ENCODE measurements around the gene DCC. TPM values are rescaled to one million over a fixed set of nuclear protein-coding genes. Genes with fewer than 3 reads are reported as not detected.

Gene DCC
- total RNA-seq, 3 donors from 2014 or later, result under 0.01 to 1.6 (median 0.15) TPM

DNA sequence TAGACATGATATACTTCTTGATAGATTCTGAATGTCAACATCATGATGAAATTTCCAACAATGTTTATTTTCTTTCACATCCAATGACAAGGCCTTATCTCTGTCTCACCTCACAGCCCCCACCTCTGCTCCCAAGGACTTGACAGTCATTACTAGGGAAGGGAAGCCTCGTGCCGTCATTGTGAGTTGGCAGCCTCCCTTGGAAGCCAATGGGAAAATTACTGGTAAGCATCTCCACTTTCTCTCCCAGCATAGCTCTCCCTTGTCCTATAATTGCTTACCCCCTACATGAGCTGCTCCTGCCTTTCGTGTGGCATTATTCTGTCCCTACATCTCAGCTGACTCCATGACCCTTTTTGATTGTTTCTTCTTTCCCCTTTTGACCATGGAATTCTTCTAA is 1062.7 kb downstream of the DCC start:
- H3K27me3 ChIP-seq, result no peaks in the 10 kb centered on the region
- H3K4me1 ChIP-seq, result no peaks in the 10 kb centered on the region
- no peaks in the 10 kb centered on the region for H3K36me3 ChIP-seq
- H3K27ac ChIP-seq, result no peak overlapping the region
- H3K4me3 ChIP-seq, result no peak overlapping the region
- intact Hi-C loops (cut with DNase I; ENCODE audit: low total_unique reads), result no loop called here
- no peak for TF ChIP-seq POLR2AphosphoS5 (IDR thresholded peaks at IDR 0.05)
- no peak for TF ChIP-seq POLR2A (IDR thresholded peaks at IDR 0.05)
- TF ChIP-seq, protein P1, sequence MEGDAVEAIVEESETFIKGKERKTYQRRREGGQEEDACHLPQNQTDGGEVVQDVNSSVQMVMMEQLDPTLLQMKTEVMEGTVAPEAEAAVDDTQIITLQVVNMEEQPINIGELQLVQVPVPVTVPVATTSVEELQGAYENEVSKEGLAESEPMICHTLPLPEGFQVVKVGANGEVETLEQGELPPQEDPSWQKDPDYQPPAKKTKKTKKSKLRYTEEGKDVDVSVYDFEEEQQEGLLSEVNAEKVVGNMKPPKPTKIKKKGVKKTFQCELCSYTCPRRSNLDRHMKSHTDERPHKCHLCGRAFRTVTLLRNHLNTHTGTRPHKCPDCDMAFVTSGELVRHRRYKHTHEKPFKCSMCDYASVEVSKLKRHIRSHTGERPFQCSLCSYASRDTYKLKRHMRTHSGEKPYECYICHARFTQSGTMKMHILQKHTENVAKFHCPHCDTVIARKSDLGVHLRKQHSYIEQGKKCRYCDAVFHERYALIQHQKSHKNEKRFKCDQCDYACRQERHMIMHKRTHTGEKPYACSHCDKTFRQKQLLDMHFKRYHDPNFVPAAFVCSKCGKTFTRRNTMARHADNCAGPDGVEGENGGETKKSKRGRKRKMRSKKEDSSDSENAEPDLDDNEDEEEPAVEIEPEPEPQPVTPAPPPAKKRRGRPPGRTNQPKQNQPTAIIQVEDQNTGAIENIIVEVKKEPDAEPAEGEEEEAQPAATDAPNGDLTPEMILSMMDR (IDR thresholded peaks at IDR 0.05), result no peak
- no peak for DNase-seq (ENCODE audit: low spot score in 2 of 2)
- no peaks in the 10 kb centered on the region for H3K9me3 ChIP-seq

DNA sequence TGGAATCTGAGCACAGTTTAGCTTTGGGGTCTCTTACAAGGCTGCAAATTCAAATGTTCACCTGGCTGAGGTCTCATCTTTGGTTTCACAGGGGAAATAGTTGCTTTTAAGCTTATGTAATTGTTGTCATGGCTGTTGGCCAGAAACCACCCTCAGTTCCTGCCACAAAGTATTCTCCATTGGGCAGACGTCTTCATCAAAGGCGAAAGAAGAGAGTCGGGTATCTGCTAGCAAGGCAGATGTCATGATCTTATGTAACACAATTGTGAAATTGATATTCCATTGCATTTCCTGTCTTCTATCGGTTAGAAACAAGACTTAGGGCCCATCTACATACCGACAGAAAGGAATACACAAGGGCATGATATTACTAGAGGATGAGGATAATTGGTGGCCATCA is 1068.3 kb downstream of the DCC start:
- intact Hi-C loops (cut with DNase I; ENCODE audit: low total_unique reads), result no loop called here
- Histone ChIP-seq H3K4me1 (no peaks in the 10 kb centered on the region), H3K27ac (no peak overlapping the region), H3K9me3 (no peaks in the 10 kb centered on the region), H3K27me3 (no peaks in the 10 kb centered on the region), H3K4me3 (no peak overlapping the region), H3K36me3 (no peaks in the 10 kb centered on the region)
- DNase-seq (ENCODE audit: low spot score in 2 of 2), result no peak
- no peak for TF ChIP-seq POLR2AphosphoS5 (IDR thresholded peaks at IDR 0.05)
- no peak for TF ChIP-seq POLR2A (IDR thresholded peaks at IDR 0.05)
- TF ChIP-seq, protein P1 (IDR thresholded peaks at IDR 0.05), result no peak

DNA sequence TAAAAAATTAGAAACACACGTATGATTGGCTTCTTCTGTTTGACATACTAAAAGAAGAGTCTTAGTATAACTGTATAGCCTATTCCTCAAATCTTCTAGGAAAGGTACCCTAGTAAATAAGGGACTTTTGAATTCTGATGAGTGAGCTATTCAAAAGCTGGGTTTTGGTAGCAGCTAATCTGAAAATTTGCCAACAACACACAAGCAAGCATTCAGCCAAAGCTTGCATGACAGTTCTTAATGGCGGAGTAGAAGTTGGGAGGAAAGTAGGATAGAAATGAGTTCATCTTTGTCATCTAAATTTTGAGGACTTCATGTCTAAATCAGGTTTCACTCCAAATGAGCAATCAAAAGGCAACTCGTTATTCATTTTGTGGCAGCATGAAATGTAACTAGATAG is 1071.5 kb downstream of the DCC start:
- Histone ChIP-seq H3K9me3 (no peaks in the 10 kb centered on the region), H3K27ac (no peak overlapping the region), H3K27me3 (no peaks in the 10 kb centered on the region), H3K4me1 (no peaks in the 10 kb centered on the region), H3K4me3 (no peak overlapping the region), H3K36me3 (no peaks in the 10 kb centered on the region)
- intact Hi-C loops (cut with DNase I; ENCODE audit: low total_unique reads), result no loop called here
- TF ChIP-seq POLR2AphosphoS5 (IDR thresholded peaks at IDR 0.05) (no peak), POLR2A (IDR thresholded peaks at IDR 0.05) (no peak)
- TF ChIP-seq, protein P1 (IDR thresholded peaks at IDR 0.05), result no peak
- DNase-seq (ENCODE audit: low spot score in 2 of 2), result no peak

DNA sequence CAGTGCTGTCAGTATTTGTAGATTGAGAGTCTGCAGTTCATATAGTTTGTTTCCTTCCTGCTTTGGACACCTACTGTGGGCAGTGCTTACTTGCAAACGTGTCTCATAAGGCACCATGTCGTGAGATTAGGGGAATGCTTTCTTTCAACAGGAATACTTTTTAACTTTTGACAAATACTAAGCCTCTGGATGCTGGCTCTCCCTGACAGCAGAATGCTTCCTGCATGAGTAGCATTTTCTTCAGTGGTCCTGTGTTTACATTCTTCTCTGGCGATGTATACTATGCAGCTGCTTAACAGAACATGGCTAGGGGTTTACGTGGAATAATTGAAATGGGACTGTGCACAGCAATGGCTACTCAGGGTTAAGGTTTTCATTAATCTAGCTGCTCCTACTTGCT is 1077.0 kb downstream of the DCC start:
- intact Hi-C loops (cut with DNase I; ENCODE audit: low total_unique reads), result no loop called here
- Histone ChIP-seq H3K4me3 (no peak overlapping the region), H3K27ac (no peak overlapping the region), H3K4me1 (no peaks in the 10 kb centered on the region), H3K36me3 (no peaks in the 10 kb centered on the region), H3K27me3 (no peaks in the 10 kb centered on the region), H3K9me3 (no peaks in the 10 kb centered on the region)
- TF ChIP-seq, protein P1 (IDR thresholded peaks at IDR 0.05), result no peak
- TF ChIP-seq POLR2A (IDR thresholded peaks at IDR 0.05), result no peak
- DNase-seq (ENCODE audit: low spot score in 2 of 2), result no peak

DNA sequence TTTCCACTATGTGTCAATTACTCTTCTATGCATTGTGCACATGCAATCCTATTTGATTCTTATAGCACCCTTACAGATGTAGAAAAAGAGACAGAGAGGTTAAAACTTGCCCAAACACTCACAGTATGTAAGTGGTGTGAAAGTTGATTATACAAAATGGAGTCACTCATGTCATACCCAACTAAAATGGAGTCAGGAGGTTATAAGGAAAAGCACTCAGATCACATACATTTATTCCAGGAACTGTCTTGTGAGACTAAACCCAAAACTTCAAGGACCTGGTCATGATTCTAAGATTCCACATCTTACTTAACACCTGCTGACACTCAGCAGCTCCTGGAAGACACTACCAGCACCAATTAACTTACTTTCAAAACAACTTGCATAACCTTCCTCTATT is 1081.9 kb downstream of the DCC start:
- TF ChIP-seq POLR2A (IDR thresholded peaks at IDR 0.05) (no peak), POLR2AphosphoS5 (IDR thresholded peaks at IDR 0.05) (no peak)
- TF ChIP-seq, protein P1 (IDR thresholded peaks at IDR 0.05), result no peak
- no peaks in the 10 kb centered on the region for H3K36me3 ChIP-seq
- intact Hi-C loops (cut with DNase I; ENCODE audit: low total_unique reads), result no loop called here
- no peaks in the 10 kb centered on the region for H3K4me1 ChIP-seq
- no peak overlapping the region for H3K4me3 ChIP-seq
- H3K27ac ChIP-seq, result no peak overlapping the region
- no peaks in the 10 kb centered on the region for H3K9me3 ChIP-seq
- DNase-seq (ENCODE audit: low spot score in 2 of 2), result no peak
- H3K27me3 ChIP-seq, result no peaks in the 10 kb centered on the region
